GM19193 (cell line): ENCODE results near the gene PLA1A.

Source experiments
- POLR2A ChIP-seq: IDR thresholded peaks from 4 replicates; pipeline ENCODE4 v1.6.1; 2011; ENCODE audit not compliant: insufficient read depth, insufficient read length; ENCODE audit errors: extremely low read depth

The PLA1A gene

GRCh38 chr3:119569156-119569555, 28.5 kb upstream of the PLA1A start:
- no peak for TF ChIP-seq POLR2A

GRCh38 chr3:119570229-119570628, 27.5 kb upstream of the PLA1A start:
- TF ChIP-seq POLR2A: no peak

- no peak for TF ChIP-seq POLR2A
Observed at GRCh38 chr3:119571230-119571629, 26.5 kb upstream of the PLA1A start.

GRCh38 chr3:119571688-119572087, 26.0 kb upstream of the PLA1A start:
- no peak for TF ChIP-seq POLR2A

GRCh38 chr3:119575507-119575906, 22.2 kb upstream of the PLA1A start:
- TF ChIP-seq POLR2A: no peak

- TF ChIP-seq POLR2A: peak; percentile 72
Observed at GRCh38 chr3:119579366-119580066, 18.2 kb upstream of the PLA1A start, which contains the start of gene ADPRH. TSS of gene ADPRH (plus strand) at chr3:119579492. CDS start at chr3:119582170, 2,678 bp downstream.

- peak; percentile 63 for TF ChIP-seq POLR2A
Observed at GRCh38 chr3:119580067-119580760, 17.5 kb upstream of the PLA1A start.

- TF ChIP-seq POLR2A: peak; percentile 15
Observed at GRCh38 chr3:119582178-119582577, 15.5 kb upstream of the PLA1A start.

GRCh38 chr3:119585208-119585607, 12.5 kb upstream of the PLA1A start:
- no peak for TF ChIP-seq POLR2A

GRCh38 chr3:119585856-119586570, 11.7 kb upstream of the PLA1A start:
- TF ChIP-seq POLR2A: no peak

- TF ChIP-seq POLR2A: no peak
Observed at GRCh38 chr3:119586733-119587172, 10.9 kb upstream of the PLA1A start.

GRCh38 chr3:119588112-119588511, 9.6 kb upstream of the PLA1A start:
- no peak for TF ChIP-seq POLR2A

GRCh38 chr3:119589102-119589773, 8.4 kb upstream of the PLA1A start:
- no peak for TF ChIP-seq POLR2A

- TF ChIP-seq POLR2A: no peak
Observed at GRCh38 chr3:119590706-119591105, 7.0 kb upstream of the PLA1A start.

- no peak for TF ChIP-seq POLR2A
Observed at GRCh38 chr3:119592861-119593260, 4.8 kb upstream of the PLA1A start.
